IMR-90 (cell line): ENCODE measurements around the gene ZFX. TPM values are rescaled to one million over a fixed set of nuclear protein-coding genes. Genes with fewer than 3 reads are reported as not detected.

Experiments used
- ATAC-seq: fragments of 200-7000 bp; cut with Tn5 transposase; 2 replicates; pipeline ENCODE4 v1.9.1; 2020; ENCODE audit warnings: low read depth, mild to moderate bottlenecking, moderate library complexity
- BruUV-seq: library from RNA; stranded (reverse); fragments of 400-500 nt; replicated peaks from 2 replicates; lab custom pipeline; 2021; lab: Mats Ljungman, UMichigan
- CTCF ChIA-PET: fragments of 300-600 bp; formaldehyde crosslinking; extraction: SDS; loops from one replicate; lab custom pipeline; 2021; ENCODE audit warnings: antibody characterized with exemption; lab: Yijun Ruan, JAX
- POLR2A ChIA-PET: fragments of 300-600 bp; sonication (Branson Sonifier 250); formaldehyde crosslinking; loops from one replicate; lab custom pipeline; 2022; ENCODE audit warnings: antibody characterized with exemption; ENCODE audit not compliant: unreplicated experiment; lab: Charles Lee
- DNase-seq: peaks from one replicate; pipeline ENCODE4 v3.0.0; 2013
- H2AFZ ChIP-seq: replicated peaks from 2 replicates; pipeline ENCODE3; 2013; ENCODE audit warnings: low read length, mild to moderate bottlenecking; ENCODE audit not compliant: poor library complexity
- H2AK5ac ChIP-seq: 2 replicates; pipeline ENCODE4 v1.6.1; 2013; ENCODE audit warnings: low read depth, low read length, inconsistent platforms
- H2AK9ac ChIP-seq: replicated peaks from 2 replicates; pipeline ENCODE3; 2013; ENCODE audit warnings: mild to moderate bottlenecking, low read depth, low read length, moderate library complexity; ENCODE audit not compliant: poor library complexity
- H2BK120ac ChIP-seq: 2 replicates; pipeline ENCODE4 v1.6.1; 2013; ENCODE audit warnings: low read depth, low read length, inconsistent platforms
- H2BK15ac ChIP-seq: 3 replicates; pipeline ENCODE4 v1.6.1; 2013; ENCODE audit warnings: low read depth, low read length, inconsistent platforms
- H2BK20ac ChIP-seq: 2 replicates; pipeline ENCODE4 v1.6.1; 2013; ENCODE audit warnings: low read depth, mild to moderate bottlenecking, inconsistent platforms, low read length, moderate library complexity
- H2BK5ac ChIP-seq: 2 replicates; pipeline ENCODE4 v1.6.1; 2013; ENCODE audit warnings: mild to moderate bottlenecking, low read depth, low read length, inconsistent platforms; ENCODE audit not compliant: poor library complexity, severe bottlenecking
- H3K14ac ChIP-seq: replicated peaks from 2 replicates; pipeline ENCODE4 v1.6.1; 2013; ENCODE audit warnings: low read depth, low read length, inconsistent platforms
- H3K18ac ChIP-seq: 2 replicates; pipeline ENCODE4 v1.6.1; 2013; ENCODE audit warnings: low read depth, low read length, control low read depth
- H3K23ac ChIP-seq: 2 replicates; pipeline ENCODE4 v1.6.1; 2013; ENCODE audit warnings: low read depth, low read length, inconsistent platforms
- H3K27ac ChIP-seq: 2 replicates; pipeline ENCODE4 v1.5.1; 2013; ENCODE audit warnings: mild to moderate bottlenecking, control low read depth, low read length; ENCODE audit not compliant: insufficient read depth
- H3K27me3 ChIP-seq: 2 replicates; pipeline ENCODE4 v1.6.1; 2013; ENCODE audit warnings: low read length; ENCODE audit not compliant: control insufficient read depth, insufficient read depth
- H3K36me3 ChIP-seq: 2 replicates; pipeline ENCODE4 v1.6.1; 2013; ENCODE audit warnings: low read length, mixed read lengths; ENCODE audit not compliant: control insufficient read depth, insufficient read depth
- H3K4ac ChIP-seq: 2 replicates; pipeline ENCODE4 v1.6.1; 2013; ENCODE audit warnings: low read depth, low read length, inconsistent platforms
- H3K4me1 ChIP-seq: 2 replicates; pipeline ENCODE4 v1.6.1; 2013; ENCODE audit warnings: low read length, mixed read lengths; ENCODE audit not compliant: control insufficient read depth, insufficient read depth
- H3K4me2 ChIP-seq: 2 replicates; pipeline ENCODE4 v1.6.1; 2013; ENCODE audit warnings: low read depth, mild to moderate bottlenecking, control low read depth, low read length, moderate library complexity
- H3K4me3 ChIP-seq: 2 replicates; pipeline ENCODE4 v1.5.1; 2013; ENCODE audit warnings: low read depth, mild to moderate bottlenecking, control low read depth, low read length, moderate library complexity; ENCODE audit not compliant: insufficient read depth
- H3K56ac ChIP-seq: 2 replicates; pipeline ENCODE4 v1.6.1; 2013; ENCODE audit warnings: low read length, inconsistent platforms; ENCODE audit not compliant: insufficient read depth; ENCODE audit errors: extremely low read depth
- H3K79me1 ChIP-seq, 2 experiments: 2 replicates each; pipeline ENCODE4 v1.6.1; 2013; ENCODE audit warnings: low read length in 2 of 2, inconsistent platforms in 1 of 2, low read depth in 1 of 2
- H3K9ac ChIP-seq: 2 replicates; pipeline ENCODE4 v1.6.1; 2013; ENCODE audit warnings: low read depth, low read length, control low read depth
- H3K9me1 ChIP-seq: 2 replicates; pipeline ENCODE4 v1.6.1; 2013; ENCODE audit warnings: low read length, inconsistent platforms; ENCODE audit not compliant: insufficient read depth
- H3K9me3 ChIP-seq: 2 replicates; pipeline ENCODE4 v1.6.1; 2013; ENCODE audit warnings: low read length; ENCODE audit not compliant: control insufficient read depth, insufficient read depth
- H4K20me1 ChIP-seq: 2 replicates; pipeline ENCODE4 v1.6.1; 2013; ENCODE audit warnings: low read length, inconsistent platforms; ENCODE audit not compliant: insufficient read depth
- H4K5ac ChIP-seq: 2 replicates; pipeline ENCODE4 v1.6.1; 2013; ENCODE audit warnings: mild to moderate bottlenecking, low read depth, low read length, control low read depth
- H4K8ac ChIP-seq, 2 experiments: 2 replicates each; pipeline ENCODE4 v1.6.1; 2013; ENCODE audit warnings: low read depth in 2 of 2, low read length in 2 of 2, control low read depth in 1 of 2, inconsistent platforms in 1 of 2
- H4K91ac ChIP-seq: 2 replicates; pipeline ENCODE4 v1.6.1; 2013; ENCODE audit warnings: low read depth, low read length, inconsistent platforms; ENCODE audit not compliant: insufficient read depth
- BHLHE40 ChIP-seq: fragments of 150-350 bp; IDR thresholded peaks from 2 replicates; pipeline ENCODE4 v1.6.1; 2016; ENCODE audit warnings: mild to moderate bottlenecking, low read depth, low read length
- CEBPB ChIP-seq: IDR thresholded peaks from 2 replicates; pipeline ENCODE4 v1.6.1; 2012; ENCODE audit warnings: low read depth, low read length, improper control_type of control experiment
- CHD1 ChIP-seq: IDR thresholded peaks from 2 replicates; pipeline ENCODE4 v1.6.1; 2012; ENCODE audit warnings: low read depth, low read length, improper control_type of control experiment
- FOS ChIP-seq: fragments of 150-350 bp; IDR thresholded peaks from 2 replicates; pipeline ENCODE4 v1.6.1; 2016; ENCODE audit warnings: low read depth, low read length
- MAFK ChIP-seq: IDR thresholded peaks from 2 replicates; pipeline ENCODE4 v1.6.1; 2012; ENCODE audit warnings: low read depth, low read length, improper control_type of control experiment
- MAZ ChIP-seq: IDR thresholded peaks from 2 replicates; pipeline ENCODE4 v1.6.1; 2012; ENCODE audit warnings: low read depth, mild to moderate bottlenecking, low read length, improper control_type of control experiment, moderate library complexity, borderline replicate concordance
- MXI1 ChIP-seq: IDR thresholded peaks from 2 replicates; pipeline ENCODE4 v1.6.1; 2012; ENCODE audit warnings: low read depth, mild to moderate bottlenecking, low read length, moderate library complexity, borderline replicate concordance
- NFE2L2 ChIP-seq: fragments of 150-350 bp; IDR thresholded peaks from 2 replicates; pipeline ENCODE4 v1.6.1; 2016; ENCODE audit warnings: low read depth, mild to moderate bottlenecking, low read length
- POLR2A ChIP-seq: IDR thresholded peaks from 2 replicates; pipeline ENCODE4 v1.6.1; 2012; ENCODE audit warnings: mild to moderate bottlenecking, low read depth, low read length
- RAD21 ChIP-seq: IDR thresholded peaks from 2 replicates; pipeline ENCODE4 v1.6.1; 2012; ENCODE audit warnings: low read length, improper control_type of control experiment
- RCOR1 ChIP-seq: IDR thresholded peaks from 2 replicates; pipeline ENCODE4 v1.6.1; 2012; ENCODE audit warnings: mild to moderate bottlenecking, low read length, improper control_type of control experiment; ENCODE audit not compliant: insufficient replicate concordance
- RFX5 ChIP-seq: IDR thresholded peaks from 2 replicates; pipeline ENCODE4 v1.8.0; 2012; ENCODE audit warnings: low read depth, mild to moderate bottlenecking, low read length, moderate library complexity
- SMC3 ChIP-seq: fragments of 150-350 bp; IDR thresholded peaks from 2 replicates; pipeline ENCODE4 v1.6.1; 2016; ENCODE audit warnings: low read depth, mild to moderate bottlenecking, antibody characterized with exemption, low read length, moderate library complexity
- WGBS, 2 experiments: methylation state at CpG; one replicate each; pipeline versions ENCODE4 v1.1.5 to v1.1.7; 2013; ENCODE audit warnings: missing lambda C conversion rate in 2 of 2; ENCODE audit not compliant: insufficient read length in 1 of 2; ENCODE audit errors: extremely low coverage in 2 of 2; 5-methylcytosine and 5-hydroxymethylcytosine counted together
- dilution Hi-C: fragments of 300-500 bp; cut with HindIII; formaldehyde crosslinking; loops from one replicate; pipeline ENCODE4 v1.14.3; 2018; ENCODE audit warnings: low sequenced_read_pairs; ENCODE audit not compliant: unreplicated experiment
- in situ Hi-C: fragments of 300-500 bp; cut with MboI; formaldehyde crosslinking; loops from 3 replicates; pipeline ENCODE4 v1.14.3; 2019; ENCODE audit warnings: low sequenced_read_pairs, inconsistent platforms, mixed read lengths
- intact Hi-C: fragments of 100-400 bp; cut with micrococcal nuclease; formaldehyde crosslinking; loops from 2 replicates; pipeline ENCODE4 v1.10.0; 2022
- polyA plus RNA-seq, 3 experiments: library from polyadenylated mRNA; depleted of rRNA; stranded (reverse); fragments of >200 nt; gene quantifications; 2 replicates each; pipeline ENCODE4 v1.2.3, GENCODE V29; 2012; ENCODE audit warnings: low replicate concordance in 1 of 3
- total RNA-seq: library from RNA; depleted of rRNA; stranded (reverse); fragments of >200 nt; gene quantifications from 2 replicates; pipeline ENCODE4 v1.2.3, GENCODE V29; 2012
- TF ChIP-seq, protein P1 (sequence below): fragments of 150-350 bp; IDR thresholded peaks from 2 replicates; pipeline ENCODE4 v1.6.1; 2016; ENCODE audit warnings: low read depth, mild to moderate bottlenecking, low read length, moderate library complexity, borderline replicate concordance
- TF ChIP-seq, protein P2 (sequence below): conservative IDR thresholded peaks from 2 replicates; pipeline ENCODE4 v1.5.1; 2012; ENCODE audit warnings: mild to moderate bottlenecking, low read depth, low read length, improper control_type of control experiment
- TF ChIP-seq, protein P3 (sequence below): fragments of 150-350 bp; IDR thresholded peaks from 2 replicates; pipeline ENCODE4 v1.6.1; 2017; ENCODE audit warnings: mild to moderate bottlenecking, antibody characterized with exemption, low read length, low read depth

The ZFX gene
- total and polyA plus RNA-seq, 2 of the 4 experiments (the other 2 are of a cell fraction): 16.0 to 99.3 TPM

DNA sequence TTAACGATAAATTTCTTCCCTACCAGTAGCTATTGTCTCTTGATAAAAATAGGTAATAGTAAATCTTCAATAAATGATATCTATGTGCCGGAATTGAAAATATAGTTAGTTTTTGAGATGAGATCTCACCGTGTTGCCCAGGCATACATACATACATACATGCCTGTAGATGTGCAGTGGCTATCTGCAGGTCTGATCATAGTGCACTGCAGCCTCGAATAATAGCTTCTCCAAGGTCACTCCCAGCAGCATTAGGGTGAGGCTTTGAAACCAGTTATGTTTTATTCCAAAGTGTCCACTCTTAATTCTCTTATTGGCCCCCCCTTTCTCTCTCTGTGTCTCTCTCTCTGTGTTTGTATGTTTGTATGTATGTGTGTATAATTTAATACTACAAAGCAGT, 37.5 kb downstream of the ZFX start:
- POLR2A ChIA-PET: no interaction called here

More for the DNA sequence above, 37.5 kb downstream of the ZFX start:
- Histone ChIP-seq H3K9me3 (no peaks in the 10 kb centered on the region), H4K91ac (no peak overlapping the region), H2AK5ac (no peak overlapping the region), H4K5ac (no peak overlapping the region), H2BK20ac (no peak overlapping the region), H2BK5ac (no peak overlapping the region), H3K56ac (no peak overlapping the region), H3K4me2 (no peak overlapping the region), H2AFZ (no peak overlapping the region), H3K9me1 (peaks cover 5% of the 10 kb centered on the region; the same call in 1 of the 2 replicates), H3K23ac (no peak overlapping the region), H3K14ac (no peak overlapping the region), H4K20me1 (peaks cover 73% of the 10 kb centered on the region), H2AK9ac (no peak overlapping the region), H3K27me3 (no peaks in the 10 kb centered on the region), H4K8ac (no peak overlapping the region), H3K4me3 (no peak overlapping the region), H2BK120ac (no peak overlapping the region), H3K79me1 (peaks cover 25 to 60% of the 10 kb centered on the region in 2 experiments), H3K4me1 (peaks cover 3% of the 10 kb centered on the region), H3K27ac (no peak overlapping the region), H3K18ac (no peak overlapping the region), H2BK15ac (no peak overlapping the region), H3K36me3 (peaks cover 16% of the 10 kb centered on the region), H3K9ac (no peak overlapping the region), H3K4ac (no peak overlapping the region)
- WGBS, 2 experiments: no CpG with 5 or more reads among the region's 4 CpGs
- CTCF ChIA-PET: no interaction called here
- no TSS peak for BruUV-seq
- in situ Hi-C loops (no loop called here), intact Hi-C loops (no loop called here), dilution Hi-C loops (no loop called here)
- no peak for DNase-seq
- ATAC-seq: no peak
- no peak for TF ChIP-seq BHLHE40
- TF ChIP-seq RAD21: no peak
- TF ChIP-seq RCOR1: no peak
- TF ChIP-seq, protein P1, sequence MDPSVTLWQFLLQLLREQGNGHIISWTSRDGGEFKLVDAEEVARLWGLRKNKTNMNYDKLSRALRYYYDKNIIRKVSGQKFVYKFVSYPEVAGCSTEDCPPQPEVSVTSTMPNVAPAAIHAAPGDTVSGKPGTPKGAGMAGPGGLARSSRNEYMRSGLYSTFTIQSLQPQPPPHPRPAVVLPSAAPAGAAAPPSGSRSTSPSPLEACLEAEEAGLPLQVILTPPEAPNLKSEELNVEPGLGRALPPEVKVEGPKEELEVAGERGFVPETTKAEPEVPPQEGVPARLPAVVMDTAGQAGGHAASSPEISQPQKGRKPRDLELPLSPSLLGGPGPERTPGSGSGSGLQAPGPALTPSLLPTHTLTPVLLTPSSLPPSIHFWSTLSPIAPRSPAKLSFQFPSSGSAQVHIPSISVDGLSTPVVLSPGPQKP: no peak
- TF ChIP-seq POLR2A: no peak
- TF ChIP-seq, protein P2, sequence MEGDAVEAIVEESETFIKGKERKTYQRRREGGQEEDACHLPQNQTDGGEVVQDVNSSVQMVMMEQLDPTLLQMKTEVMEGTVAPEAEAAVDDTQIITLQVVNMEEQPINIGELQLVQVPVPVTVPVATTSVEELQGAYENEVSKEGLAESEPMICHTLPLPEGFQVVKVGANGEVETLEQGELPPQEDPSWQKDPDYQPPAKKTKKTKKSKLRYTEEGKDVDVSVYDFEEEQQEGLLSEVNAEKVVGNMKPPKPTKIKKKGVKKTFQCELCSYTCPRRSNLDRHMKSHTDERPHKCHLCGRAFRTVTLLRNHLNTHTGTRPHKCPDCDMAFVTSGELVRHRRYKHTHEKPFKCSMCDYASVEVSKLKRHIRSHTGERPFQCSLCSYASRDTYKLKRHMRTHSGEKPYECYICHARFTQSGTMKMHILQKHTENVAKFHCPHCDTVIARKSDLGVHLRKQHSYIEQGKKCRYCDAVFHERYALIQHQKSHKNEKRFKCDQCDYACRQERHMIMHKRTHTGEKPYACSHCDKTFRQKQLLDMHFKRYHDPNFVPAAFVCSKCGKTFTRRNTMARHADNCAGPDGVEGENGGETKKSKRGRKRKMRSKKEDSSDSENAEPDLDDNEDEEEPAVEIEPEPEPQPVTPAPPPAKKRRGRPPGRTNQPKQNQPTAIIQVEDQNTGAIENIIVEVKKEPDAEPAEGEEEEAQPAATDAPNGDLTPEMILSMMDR: no peak
- TF ChIP-seq SMC3: no peak
- no peak for TF ChIP-seq NFE2L2
- TF ChIP-seq MAZ: no peak
- no peak for TF ChIP-seq RFX5
- TF ChIP-seq MAFK: no peak
- TF ChIP-seq MXI1: no peak
- TF ChIP-seq CHD1: no peak
- TF ChIP-seq, protein P3, sequence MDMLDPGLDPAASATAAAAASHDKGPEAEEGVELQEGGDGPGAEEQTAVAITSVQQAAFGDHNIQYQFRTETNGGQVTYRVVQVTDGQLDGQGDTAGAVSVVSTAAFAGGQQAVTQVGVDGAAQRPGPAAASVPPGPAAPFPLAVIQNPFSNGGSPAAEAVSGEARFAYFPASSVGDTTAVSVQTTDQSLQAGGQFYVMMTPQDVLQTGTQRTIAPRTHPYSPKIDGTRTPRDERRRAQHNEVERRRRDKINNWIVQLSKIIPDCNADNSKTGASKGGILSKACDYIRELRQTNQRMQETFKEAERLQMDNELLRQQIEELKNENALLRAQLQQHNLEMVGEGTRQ: no peak
- no peak for TF ChIP-seq CEBPB
- TF ChIP-seq FOS: no peak
